IPS DF 6.9 (cell line): ENCODE measurements around the gene ROBO1.

ENCODE experiments used
- DNase-seq: peaks from one replicate; pipeline ENCODE4 v3.0.0-alpha.2; 2013; ENCODE audit warnings: low read depth, low spot score
- H3K27ac ChIP-seq: one replicate; pipeline ENCODE4 v1.5.1; 2013; ENCODE audit warnings: low read length, control low read depth
- H3K27me3 ChIP-seq: 2 replicates; pipeline ENCODE4 v1.6.1; 2013; ENCODE audit warnings: mild to moderate bottlenecking, low read length; ENCODE audit not compliant: control insufficient read depth, insufficient read depth
- H3K36me3 ChIP-seq: 2 replicates; pipeline ENCODE4 v1.6.1; 2013; ENCODE audit warnings: low read length; ENCODE audit not compliant: control insufficient read depth, insufficient read depth
- H3K4me1 ChIP-seq: 2 replicates; pipeline ENCODE4 v1.6.1; 2013; ENCODE audit warnings: low read length; ENCODE audit not compliant: control insufficient read depth, insufficient read depth
- H3K4me3 ChIP-seq: 2 replicates; pipeline ENCODE4 v1.5.1; 2013; ENCODE audit warnings: mild to moderate bottlenecking, low read length
- H3K9me3 ChIP-seq: 2 replicates; pipeline ENCODE4 v1.6.1; 2013; ENCODE audit warnings: low read length, inconsistent platforms; ENCODE audit not compliant: control insufficient read depth, insufficient read depth
- WGBS: extraction: QIAGEN DNeasy Blood & Tissue Kit; methylation state at CpG from one replicate; pipeline ENCODE4 v1.1.7; 2013; ENCODE audit warnings: mixed read lengths, missing lambda C conversion rate; ENCODE audit not compliant: insufficient read length, insufficient coverage; 5-methylcytosine and 5-hydroxymethylcytosine counted together

Gene ROBO1

GRCh38 chr3:78941587-78941986, 826.2 kb downstream of the ROBO1 start:
- Histone ChIP-seq H3K27me3 (no peaks in the 10 kb centered on the region), H3K27ac (no peak overlapping the region), H3K36me3 (0 out of 2 replicates have a peak, but pooled peaks cover 3% of the 10 kb centered on the region), H3K4me1 (no peaks in the 10 kb centered on the region), H3K4me3 (no peak overlapping the region), H3K9me3 (no peaks in the 10 kb centered on the region; the same call in 1 of the 2 replicates)
- no CpG with 5 or more reads among the region's 2 CpGs for WGBS
- DNase-seq, result no peak

- no peak for DNase-seq
- no peak overlapping the region for H3K27ac ChIP-seq
- no peaks in the 10 kb centered on the region for H3K4me1 ChIP-seq
- H3K36me3 ChIP-seq, result 0 out of 2 replicates have a peak, but pooled peaks cover 3% of the 10 kb centered on the region
- H3K9me3 ChIP-seq, result no peaks in the 10 kb centered on the region; the same call in 1 of the 2 replicates
- no peaks in the 10 kb centered on the region for H3K27me3 ChIP-seq
- H3K4me3 ChIP-seq, result no peak overlapping the region
- WGBS, result no CpG with 5 or more reads among the region's 4 CpGs
Observed at GRCh38 chr3:78940626-78941025, 827.2 kb downstream of the ROBO1 start.

GRCh38 chr3:78940128-78940527, 827.7 kb downstream of the ROBO1 start:
- Histone ChIP-seq H3K4me1 (no peaks in the 10 kb centered on the region), H3K27me3 (no peaks in the 10 kb centered on the region), H3K9me3 (no peaks in the 10 kb centered on the region; the same call in 1 of the 2 replicates), H3K4me3 (no peak overlapping the region), H3K36me3 (0 out of 2 replicates have a peak, but pooled peaks cover 3% of the 10 kb centered on the region), H3K27ac (no peak overlapping the region)
- WGBS, result no CpG with 5 or more reads among the region's 2 CpGs
- DNase-seq, result no peak

GRCh38 chr3:78937475-78937874, 830.3 kb downstream of the ROBO1 start:
- Histone ChIP-seq H3K27me3 (no peaks in the 10 kb centered on the region), H3K9me3 (no peaks in the 10 kb centered on the region), H3K27ac (no peak overlapping the region), H3K36me3 (0 out of 2 replicates have a peak, but pooled peaks cover 3% of the 10 kb centered on the region), H3K4me3 (no peak overlapping the region), H3K4me1 (no peaks in the 10 kb centered on the region)
- DNase-seq, result no peak

- WGBS, result no CpG with 5 or more reads among the region's 1 CpG
Observed at GRCh38 chr3:78927759-78928158, 840.0 kb downstream of the ROBO1 start.

GRCh38 chr3:78926523-78926922, 841.3 kb downstream of the ROBO1 start:
- no CpG with 5 or more reads among the region's 4 CpGs for WGBS
- DNase-seq, result no peak
- Histone ChIP-seq H3K4me3 (no peak overlapping the region), H3K9me3 (no peaks in the 10 kb centered on the region), H3K4me1 (no peaks in the 10 kb centered on the region; the same call in 1 of the 2 replicates), H3K27me3 (no peaks in the 10 kb centered on the region), H3K27ac (no peak overlapping the region), H3K36me3 (no peaks in the 10 kb centered on the region)

More at GRCh38 chr3:78927759-78928158, 840.0 kb downstream of the ROBO1 start:
- H3K27ac ChIP-seq, result no peak overlapping the region
- no peaks in the 10 kb centered on the region for H3K9me3 ChIP-seq
- H3K4me1 ChIP-seq, result no peaks in the 10 kb centered on the region; the same call in 1 of the 2 replicates
- H3K4me3 ChIP-seq, result no peak overlapping the region
- H3K27me3 ChIP-seq, result no peaks in the 10 kb centered on the region
- no peak for DNase-seq
- H3K36me3 ChIP-seq, result no peaks in the 10 kb centered on the region

GRCh38 chr3:78924711-78925110, 843.1 kb downstream of the ROBO1 start:
- WGBS, result no CpG with 5 or more reads among the region's 1 CpG
- Histone ChIP-seq H3K27ac (no peak overlapping the region), H3K9me3 (no peaks in the 10 kb centered on the region), H3K4me3 (no peak overlapping the region), H3K36me3 (no peaks in the 10 kb centered on the region), H3K4me1 (no peaks in the 10 kb centered on the region; the same call in 1 of the 2 replicates), H3K27me3 (no peaks in the 10 kb centered on the region)
- DNase-seq, result no peak

GRCh38 chr3:78919021-78919755, 848.6 kb downstream of the ROBO1 start:
- no peaks in the 10 kb centered on the region for H3K27me3 ChIP-seq
- H3K4me1 ChIP-seq, result no peaks in the 10 kb centered on the region
- H3K27ac ChIP-seq, result no peak overlapping the region
- H3K36me3 ChIP-seq, result no peaks in the 10 kb centered on the region
- WGBS, result no CpG with 5 or more reads among the region's 5 CpGs
- H3K9me3 ChIP-seq, result no peaks in the 10 kb centered on the region
- H3K4me3 ChIP-seq, result no peak overlapping the region
- no peak for DNase-seq

- Histone ChIP-seq H3K9me3 (no peaks in the 10 kb centered on the region), H3K36me3 (no peaks in the 10 kb centered on the region), H3K27me3 (no peaks in the 10 kb centered on the region), H3K4me3 (no peak overlapping the region), H3K27ac (no peak overlapping the region), H3K4me1 (no peaks in the 10 kb centered on the region)
- no peak for DNase-seq
- no CpG with 5 or more reads among the region's 1 CpG for WGBS
Observed at GRCh38 chr3:78918361-78919020, 849.3 kb downstream of the ROBO1 start.

- Histone ChIP-seq H3K27me3 (no peaks in the 10 kb centered on the region), H3K27ac (no peak overlapping the region), H3K4me1 (no peaks in the 10 kb centered on the region), H3K4me3 (no peak overlapping the region), H3K9me3 (no peaks in the 10 kb centered on the region), H3K36me3 (no peaks in the 10 kb centered on the region)
- no peak for DNase-seq
- WGBS, result no CpG with 5 or more reads among the region's 2 CpGs
Observed at GRCh38 chr3:78917536-78917935, 850.3 kb downstream of the ROBO1 start.
